HG03097 (cell line): ENCODE results near the gene OVCH2.

Experiments used
- ATAC-seq: cut with Tn5 transposase; IDR thresholded peaks from one replicate; pipeline ENCODE4 v1.9.1; 2021; ENCODE audit not compliant: unreplicated experiment, low FRiP score

The OVCH2 gene

DNA sequence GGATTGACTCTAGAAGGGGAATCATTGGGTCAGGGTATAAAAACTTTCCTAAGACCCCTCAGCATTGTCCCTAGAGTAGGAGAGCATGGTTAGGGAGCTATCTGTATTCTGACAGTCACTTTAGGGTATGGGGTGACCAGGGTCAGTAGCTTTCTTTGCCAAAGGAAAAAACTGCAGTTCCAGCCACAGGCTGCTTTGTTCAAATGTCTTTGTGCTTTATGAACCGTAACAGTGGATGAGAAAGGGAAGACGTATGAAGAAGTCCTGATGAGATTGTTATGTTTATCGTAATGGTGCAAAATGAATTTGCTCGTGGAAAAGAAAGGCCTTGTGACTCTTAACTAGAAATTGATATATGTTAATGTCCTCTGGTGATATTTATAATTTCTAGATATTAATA is 63.0 kb downstream of the OVCH2 start:
- ATAC-seq = no peak

DNA sequence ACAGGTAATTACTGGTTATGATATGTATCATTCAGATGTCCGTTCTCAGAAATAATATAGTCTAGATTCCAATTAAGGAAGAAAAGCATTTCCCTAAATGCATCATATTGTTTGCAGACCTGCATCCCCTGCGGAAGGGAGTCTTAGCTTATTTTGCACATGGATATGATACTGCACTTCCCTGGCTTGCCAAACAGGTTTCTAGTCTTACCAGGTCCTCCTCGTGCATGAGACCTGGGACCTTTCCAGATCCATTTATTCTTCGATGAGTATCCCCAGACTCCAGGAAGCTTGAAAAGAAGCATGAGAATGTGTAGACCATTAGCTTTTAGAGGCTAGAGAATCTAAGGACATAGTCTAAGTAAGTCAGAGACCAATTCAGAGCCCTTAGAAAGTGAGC is 63.5 kb downstream of the OVCH2 start:
- ATAC-seq = no peak

GRCh38 chr11:7640816-7641215 is 65.5 kb downstream of the OVCH2 start:
- no peak for ATAC-seq

GRCh38 chr11:7639643-7640025 is 66.6 kb downstream of the OVCH2 start:
- no peak for ATAC-seq
